ENCODE measurements around the gene GZMH.
"Not testable (repeated sequence)": the region's sequence is repeated elsewhere in the genome, so short reads cannot be mapped to it uniquely, and the experiment has no call there.

GZMH gene, protein sequence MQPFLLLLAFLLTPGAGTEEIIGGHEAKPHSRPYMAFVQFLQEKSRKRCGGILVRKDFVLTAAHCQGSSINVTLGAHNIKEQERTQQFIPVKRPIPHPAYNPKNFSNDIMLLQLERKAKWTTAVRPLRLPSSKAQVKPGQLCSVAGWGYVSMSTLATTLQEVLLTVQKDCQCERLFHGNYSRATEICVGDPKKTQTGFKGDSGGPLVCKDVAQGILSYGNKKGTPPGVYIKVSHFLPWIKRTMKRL
- 0 to 0.11 (median 0) reads per million in 3 experiments for total RNA-seq

DNA sequence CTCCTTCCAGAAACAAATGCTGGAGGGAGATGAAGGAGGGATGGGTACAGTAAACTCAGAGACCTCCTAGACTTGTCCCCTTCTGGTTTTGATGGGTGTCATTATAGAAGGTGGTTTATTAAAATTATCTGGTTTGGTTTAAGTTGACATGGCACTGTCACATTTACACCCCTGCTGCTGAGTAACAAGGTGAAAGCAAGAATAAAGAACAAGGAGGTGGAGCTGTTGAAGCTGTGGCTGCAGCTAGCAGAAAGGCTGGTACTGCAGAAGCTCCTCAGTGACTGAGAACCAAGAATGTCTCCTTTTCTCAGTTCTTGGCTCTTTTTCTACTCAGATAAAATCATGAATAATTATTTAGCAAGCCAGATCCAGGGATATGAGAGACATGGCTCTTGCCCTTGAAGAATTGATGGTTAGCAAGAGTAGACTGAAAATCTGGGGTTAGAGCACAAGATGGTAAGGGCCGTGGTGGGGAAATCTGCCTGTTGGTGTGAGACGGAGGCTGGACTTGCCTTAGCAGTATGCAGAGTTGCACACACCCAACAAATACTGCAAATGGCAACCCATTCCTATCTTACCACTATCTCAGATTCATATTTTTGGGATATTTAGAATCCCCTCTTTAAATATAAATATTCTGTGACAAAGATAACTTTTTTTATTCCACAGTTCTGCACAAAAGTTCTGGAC is at the start of gene GZMH:
TSS of gene GZMH (minus strand) at position 31 of the 690 bp plus-strand sequence. CDS start 72 bp downstream, outside the sequence.
- DNase-seq, result no peak

DNA sequence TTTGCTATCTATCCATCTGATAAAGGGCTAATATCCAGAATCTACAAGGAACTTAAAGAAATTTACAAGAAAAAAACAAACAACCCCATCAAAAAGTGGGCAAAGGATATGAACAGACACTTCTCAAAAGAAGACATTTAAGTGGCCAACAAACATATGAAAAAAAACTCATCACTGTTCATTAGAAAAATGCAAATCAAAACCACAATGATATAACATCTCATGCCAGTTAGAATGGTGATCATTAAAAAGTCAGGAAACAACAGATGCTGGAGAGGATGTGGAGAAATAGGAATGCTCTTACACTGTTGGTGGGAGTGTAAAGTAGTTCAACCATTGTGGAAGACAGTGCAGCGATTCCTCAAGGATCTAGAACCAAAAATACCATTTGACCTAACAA is 38.9 kb upstream of the GZMH start:
- not testable (repeated sequence) for DNase-seq

DNA sequence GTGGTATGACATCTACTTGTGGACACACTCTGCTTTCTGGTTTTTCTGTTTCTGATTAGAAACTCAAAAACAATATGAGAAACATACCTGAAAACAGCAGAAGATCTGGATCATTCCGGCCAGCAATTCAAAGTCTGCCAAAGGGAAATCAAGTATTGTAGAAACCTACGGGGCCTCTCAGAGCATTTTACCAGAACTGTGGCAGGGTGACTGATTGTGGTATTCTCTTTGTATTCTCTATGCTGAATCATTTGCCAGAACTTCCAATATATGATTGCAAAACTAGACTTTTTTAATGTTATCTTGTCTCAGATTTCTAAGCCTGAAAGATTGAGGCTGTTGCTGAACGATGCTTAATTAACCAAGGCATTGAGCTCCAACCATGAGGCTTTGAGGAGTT is 30.4 kb upstream of the GZMH start:
- DNase-seq, result no peak

DNA sequence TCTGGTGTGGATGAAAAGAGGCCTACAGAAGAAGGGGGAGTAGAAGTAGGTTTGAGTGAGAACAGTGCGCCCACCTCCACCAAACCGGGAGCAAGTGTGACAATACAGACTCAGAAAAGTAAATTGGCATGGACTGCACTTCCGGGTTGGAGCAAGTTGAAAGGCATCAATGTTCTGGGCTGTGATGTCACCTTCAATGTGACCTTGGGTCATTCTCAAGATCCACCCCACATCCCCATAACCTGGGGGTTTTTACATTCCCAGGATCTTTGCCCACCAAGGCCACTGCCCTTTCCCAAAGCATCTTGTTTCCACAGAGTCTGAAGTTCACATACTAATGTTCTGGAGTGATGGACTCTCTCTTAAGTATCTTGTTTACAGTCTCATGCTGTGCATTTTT is 29.8 kb upstream of the GZMH start:
- no peak for DNase-seq

DNA sequence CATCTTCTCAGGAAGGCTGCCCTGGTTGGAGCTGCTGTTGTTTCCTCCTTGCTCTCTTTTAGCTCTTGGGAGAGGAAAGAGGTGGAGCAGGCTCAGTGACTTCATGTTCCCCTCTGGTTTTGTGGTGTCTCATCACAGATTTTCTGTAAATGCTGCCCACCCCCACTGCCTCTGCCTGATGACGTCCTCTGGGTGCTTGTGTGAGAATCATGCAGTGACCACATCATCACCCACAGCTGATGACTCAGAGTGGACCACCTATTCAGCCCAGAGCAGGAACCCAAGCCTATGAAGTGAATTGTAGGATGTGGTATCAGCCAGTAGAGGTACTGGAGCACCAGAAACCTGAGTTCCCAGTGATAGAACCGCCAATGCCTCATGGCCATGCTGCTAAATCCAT is 24.7 kb upstream of the GZMH start, which contains the start of gene GZMB:
TSS of gene GZMB (minus strand) at position 33 of the 400 bp plus-strand sequence. CDS start at position 3, 30 bp downstream.
- DNase-seq, result no peak

DNA sequence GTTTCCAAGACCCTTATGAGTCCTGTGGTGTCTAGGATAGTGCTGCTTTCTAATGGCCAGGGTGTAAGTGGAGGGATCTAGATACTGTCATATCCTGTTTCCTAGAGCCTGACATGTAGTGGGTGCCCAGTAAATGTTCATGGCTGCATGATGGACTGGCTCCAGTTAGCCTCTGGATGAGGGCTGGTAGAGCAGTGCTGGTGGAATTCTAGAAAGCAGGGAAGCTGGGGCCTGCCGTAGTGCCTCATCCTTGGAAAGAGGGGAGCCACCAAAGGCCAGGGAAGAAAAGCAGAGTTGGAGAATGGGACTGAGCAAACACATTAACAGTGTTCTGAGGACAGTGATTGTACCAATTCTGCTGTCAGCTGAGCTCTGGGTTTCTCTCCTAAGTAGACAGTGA is 23.9 kb upstream of the GZMH start:
- no peak for DNase-seq

DNA sequence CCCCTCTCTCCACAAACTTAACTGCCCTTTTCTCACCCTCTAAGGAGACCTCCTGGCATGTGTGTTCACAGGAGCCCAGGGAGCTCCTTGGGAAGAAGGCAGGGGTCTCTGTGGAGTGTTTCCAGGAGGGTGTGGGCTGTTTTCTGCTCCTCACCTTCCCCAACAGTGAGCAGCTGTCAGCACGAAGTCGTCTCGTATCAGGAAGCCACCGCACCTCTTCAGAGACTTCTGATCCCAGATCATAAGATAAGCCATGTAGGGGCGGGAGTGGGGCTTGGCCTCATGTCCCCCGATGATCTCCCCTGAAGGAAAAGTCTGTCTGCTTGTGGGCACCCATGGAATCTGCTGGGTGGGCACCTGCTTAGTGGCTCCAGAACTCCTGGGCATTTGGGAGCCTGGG is 23.3 kb upstream of the GZMH start:
- DNase-seq, result no peak

DNA sequence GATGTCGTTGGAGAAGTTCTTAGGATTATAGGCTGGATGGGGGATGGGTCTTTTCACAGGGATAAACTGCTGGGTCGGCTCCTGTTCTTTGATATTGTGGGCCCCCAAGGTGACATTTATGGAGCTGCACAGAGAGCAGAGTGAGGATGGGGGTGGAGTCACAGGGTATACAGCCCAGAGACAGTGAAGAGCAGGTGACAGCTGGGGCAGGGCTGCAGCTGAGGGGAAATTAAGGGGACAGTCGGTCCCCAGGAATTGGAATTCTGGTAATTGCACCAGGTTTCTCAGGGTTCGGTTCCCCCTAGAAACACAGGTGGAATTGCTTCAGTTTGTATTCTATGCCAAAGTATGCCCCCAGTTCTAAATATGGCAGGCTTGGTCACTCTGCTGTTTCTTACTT is 22.9 kb upstream of the GZMH start:
- DNase-seq, result no peak

DNA sequence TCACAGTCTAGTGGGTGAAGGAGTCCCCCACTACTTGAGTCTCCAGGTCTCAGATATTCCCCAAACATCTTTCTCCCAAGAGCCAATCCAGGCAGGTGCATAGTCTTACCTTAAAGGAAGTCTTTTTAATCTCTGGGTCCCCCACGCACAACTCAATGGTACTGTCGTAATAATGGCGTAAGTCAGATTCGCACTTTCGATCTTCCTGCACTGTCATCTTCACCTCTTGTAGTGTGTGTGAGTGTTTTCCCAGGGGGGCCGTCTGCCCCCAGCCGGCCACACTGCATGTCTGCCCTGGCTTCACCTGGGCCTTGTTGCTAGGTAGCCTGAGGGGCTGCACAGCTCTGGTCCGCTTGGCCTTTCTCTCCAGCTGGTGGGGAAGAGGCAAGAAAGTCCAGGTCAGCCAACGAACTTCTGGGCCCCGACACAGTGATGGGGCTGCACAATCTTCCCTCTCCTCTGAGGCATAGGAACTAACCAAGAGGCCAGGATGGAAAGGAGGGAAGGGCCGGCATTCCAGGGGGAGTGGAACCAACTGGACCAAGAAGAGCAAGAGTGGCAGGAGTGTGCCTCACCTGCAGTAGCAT is 22.4 kb upstream of the GZMH start:
- DNase-seq, result no peak

DNA sequence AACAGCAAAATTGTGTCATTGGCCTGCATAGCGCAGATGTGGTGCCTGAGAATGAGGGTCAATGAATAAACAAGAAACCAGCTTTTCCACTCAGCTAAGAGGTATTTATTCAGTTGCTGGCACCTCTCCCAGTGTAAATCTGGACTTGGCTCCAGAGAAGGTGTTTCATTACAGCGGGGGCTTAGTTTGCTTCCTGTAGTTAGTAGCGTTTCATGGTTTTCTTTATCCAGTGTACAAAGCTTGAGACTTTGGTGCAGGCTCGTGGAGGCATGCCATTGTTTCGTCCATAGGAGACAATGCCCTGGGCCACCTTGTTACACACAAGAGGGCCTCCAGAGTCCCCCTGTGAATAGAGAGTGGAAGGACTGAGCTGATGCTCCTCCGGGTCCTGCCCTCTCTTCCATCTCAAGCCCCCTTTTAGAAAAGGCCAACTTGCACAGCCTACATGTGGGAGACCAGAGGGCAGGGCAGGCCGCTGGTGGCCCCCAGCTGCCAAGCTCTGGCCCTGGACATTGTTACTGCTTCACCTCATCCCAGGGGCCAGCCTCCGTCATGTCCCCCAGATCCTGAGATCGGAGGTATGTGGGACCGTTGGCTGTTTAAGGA is 21.5 kb upstream of the GZMH start:
- no peak for DNase-seq

DNA sequence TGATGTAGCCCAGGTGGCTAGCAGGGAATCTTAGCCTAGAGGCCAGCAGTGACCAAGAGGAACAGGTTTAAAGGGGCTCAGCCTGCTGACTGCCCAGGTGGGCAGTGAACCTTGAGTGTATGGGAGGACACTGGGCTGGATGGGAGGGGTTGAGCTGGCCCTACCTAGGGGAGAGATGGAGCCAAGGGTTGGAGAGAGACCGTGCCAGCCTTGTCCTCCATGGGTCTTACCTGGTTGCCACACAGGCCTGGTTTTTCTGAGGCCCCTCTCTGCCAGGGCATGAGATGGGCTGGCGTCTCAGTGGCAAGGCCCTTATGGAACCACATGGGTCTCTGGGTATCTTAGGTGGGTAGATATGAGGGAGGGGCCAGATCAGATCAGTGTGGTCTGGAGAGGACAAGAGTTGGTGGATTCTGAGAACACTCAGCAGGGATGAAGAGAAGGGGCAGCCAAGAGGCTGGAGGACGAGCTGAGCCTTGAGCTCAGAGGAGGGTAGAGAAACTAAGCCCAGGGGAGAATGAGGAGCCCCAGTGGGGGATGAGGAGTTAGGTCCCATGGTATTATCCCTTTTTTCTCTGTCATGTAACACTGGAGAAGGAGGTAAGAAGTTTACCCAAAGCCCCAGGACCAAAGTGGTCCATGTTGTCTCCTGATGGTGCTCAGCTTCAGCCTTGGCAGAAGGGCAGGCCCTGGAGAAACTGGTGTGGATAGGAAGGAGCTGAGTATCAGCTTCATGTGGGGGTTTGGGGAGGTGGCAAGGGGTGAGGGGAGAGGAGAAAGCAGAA is 20.8 kb upstream of the GZMH start:
- no peak for DNase-seq

DNA sequence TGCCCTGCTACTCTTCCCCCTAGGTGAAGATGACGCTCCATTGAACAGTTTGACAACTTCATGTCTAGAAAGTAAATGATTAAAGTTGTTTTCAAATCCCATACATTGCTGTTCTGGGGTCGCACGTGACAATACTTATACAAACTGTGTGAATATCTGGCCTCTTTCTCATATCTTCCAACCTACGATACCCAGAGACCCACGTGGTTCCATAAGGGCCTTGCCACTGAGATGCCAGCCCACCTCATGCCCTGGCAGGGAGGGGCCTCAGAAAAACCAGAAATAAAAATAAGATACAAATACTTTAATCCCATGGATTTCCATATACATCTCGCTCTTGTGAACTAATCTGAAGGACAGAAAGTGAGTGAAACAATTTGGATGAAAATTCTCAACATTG is 20.0 kb upstream of the GZMH start:
- DNase-seq, result no peak

DNA sequence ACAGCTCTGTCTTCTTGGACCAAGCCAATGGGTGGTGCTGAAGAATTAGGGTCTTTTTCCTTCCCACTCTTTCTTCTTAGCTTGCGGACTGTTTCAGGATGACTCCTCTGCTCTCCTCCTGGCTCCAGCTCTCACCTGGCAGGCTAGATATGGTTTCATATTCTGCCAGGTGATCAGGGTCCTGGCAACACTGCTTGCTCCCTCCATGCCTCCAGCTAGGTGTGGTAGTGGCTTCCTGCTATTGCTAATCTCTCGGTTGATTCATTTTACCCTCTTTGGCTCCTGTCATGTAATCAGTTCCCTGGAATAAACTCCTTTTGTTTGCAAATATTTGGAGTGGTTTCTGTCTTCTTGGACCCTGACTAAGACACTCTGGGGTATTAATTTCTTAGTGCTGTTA is 4.3 kb upstream of the GZMH start:
- DNase-seq, result no peak

DNA sequence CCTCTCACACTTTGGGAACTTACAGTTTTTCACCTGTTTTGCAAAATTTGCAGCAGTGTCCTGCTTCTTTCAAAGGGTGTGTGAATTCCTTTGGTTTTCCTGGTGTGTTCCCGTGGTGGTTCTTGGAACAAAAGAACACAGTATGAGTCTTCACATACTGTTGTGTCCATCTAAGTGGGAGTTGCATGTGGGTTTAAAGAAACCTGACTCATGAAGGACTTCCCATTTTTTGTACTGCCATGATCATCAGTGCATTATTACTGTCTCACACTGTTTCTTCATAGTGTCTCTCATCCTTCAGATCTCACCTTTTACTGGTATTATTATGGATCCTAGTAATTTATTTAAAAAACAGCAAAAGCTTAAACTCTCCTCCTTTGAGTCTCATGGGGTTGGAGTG is 3.8 kb upstream of the GZMH start:
- no peak for DNase-seq

DNA sequence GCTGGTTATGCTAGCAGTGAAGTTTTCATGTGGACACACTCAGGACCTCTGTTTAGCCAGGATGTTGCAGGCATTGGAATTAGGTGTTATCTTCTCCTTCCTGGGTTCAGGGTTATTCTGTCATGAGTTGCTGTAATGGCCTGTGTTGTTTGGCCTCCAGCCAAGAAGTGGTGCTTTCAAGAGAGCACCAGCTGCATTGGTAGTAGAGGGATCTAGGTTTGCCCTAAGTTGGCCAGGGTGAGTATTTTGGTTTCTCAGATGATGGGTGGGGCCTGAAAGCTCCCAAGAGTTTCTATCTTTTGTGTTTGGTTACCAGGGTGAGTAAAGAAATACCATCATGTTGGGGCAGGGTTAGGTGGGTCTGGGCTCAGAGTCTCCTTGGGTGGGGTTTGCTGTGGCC is 2.7 kb upstream of the GZMH start:
- DNase-seq, result no peak

DNA sequence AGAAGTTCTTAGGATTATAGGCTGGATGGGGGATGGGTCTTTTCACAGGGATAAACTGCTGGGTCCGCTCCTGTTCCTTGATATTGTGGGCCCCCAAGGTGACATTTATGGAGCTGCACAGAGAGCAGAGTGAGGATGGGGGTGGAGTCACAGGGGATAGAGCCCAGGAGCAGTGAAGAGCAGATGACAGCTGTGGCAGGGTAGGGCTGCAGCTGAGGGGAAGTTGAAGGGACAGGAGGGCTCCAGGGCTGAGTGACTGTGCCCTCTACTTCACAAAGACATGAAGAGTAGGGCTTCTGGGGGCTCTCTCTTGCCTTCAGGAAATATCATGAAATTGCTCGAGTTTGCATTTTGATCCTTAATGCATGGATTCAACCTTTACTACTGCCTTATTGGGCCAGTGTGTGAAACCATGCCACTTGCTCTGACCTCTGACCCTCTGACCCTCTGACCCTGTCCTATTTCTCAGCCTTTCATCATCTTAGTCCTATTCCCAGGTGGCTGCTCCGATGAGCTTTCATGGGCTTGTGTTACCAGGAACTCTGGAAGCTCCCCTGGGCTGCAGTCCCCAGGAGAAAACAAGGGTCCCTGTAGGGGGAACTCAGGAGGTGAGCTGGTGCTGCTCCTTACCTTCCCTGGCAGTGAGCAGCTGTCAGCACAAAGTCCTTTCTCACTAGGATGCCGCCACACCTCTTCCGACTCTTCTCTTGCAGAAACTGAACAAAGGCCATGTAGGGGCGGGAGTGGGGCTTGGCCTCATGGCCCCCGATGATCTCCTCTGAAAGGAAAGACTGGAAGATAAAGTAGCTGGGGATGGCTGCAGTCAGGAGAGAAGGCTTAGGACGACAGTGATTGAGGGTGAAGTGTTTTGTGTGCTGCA is 1.6 kb downstream of the GZMH start:
- no peak for DNase-seq

DNA sequence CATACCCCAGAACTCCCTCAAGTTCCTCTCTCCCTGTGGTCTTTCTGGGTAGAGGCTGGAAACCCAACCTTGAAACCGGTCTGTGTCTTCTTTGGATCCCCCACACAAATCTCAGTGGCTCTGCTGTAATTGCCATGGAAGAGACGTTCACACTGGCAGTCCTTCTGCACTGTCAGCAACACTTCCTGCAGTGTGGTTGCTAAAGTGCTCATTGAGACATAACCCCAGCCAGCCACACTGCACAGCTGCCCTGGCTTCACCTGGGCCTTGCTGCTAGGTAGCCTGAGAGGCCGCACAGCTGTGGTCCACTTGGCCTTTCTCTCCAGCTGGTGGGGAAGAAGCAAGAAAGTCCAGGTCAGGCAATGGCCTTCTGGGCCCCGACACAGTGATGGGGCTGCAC is 2.4 kb downstream of the GZMH start:
- no peak for DNase-seq

DNA sequence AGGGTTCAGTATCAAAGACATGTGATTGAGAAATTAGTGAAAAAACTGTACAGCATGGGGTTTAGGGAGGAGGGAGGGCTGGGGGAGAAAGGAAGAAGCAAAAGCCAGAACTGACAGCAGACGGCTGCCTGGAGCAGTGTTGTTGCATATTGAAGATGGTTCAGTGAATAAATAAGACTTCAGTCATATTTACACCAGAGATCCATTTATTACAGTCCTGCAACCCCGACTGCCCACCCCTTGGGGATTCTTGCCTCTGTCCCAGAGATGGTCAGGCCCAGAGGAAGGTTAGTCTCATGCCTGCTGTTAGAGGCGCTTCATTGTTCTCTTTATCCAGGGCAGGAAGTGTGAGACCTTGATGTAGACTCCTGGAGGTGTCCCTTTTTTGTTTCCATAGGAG is 3.2 kb downstream of the GZMH start:
- no peak for DNase-seq

DNA sequence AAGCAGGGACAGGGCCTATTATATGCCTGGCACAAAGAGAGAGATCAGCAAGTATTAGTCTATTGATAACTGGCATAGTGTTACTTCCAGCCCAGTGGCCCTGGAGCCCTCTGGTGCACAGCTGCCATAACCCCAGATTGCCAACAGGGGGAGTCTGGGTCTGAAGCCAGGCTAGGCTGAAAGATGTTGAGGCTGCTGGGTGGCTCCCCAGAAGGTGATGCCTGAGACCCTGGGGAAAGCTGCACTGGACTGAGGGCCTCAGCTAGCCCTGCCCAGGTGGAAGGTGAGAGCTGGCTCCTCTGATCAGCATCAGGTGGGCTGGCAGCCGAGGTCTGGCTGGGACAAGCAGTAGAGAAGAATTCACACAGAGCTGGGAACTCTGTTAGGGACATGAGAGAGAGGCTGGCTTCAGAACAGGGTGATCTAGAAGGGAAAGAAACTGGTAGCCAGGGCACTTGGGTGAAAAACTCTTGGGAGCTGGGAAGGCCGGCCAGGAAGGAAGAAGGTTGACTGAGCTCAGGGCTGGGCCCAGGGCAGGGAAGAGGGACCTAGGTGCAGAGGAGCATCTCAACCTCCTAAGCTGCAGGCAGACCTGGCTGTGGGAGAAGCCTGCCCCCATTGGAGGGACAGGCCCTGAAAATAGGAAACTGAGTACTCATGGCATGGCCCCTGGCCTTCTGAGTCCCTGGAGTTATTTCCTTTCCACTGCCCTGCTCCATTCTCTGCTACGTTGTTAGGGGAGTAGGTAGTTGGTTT is 3.9 kb downstream of the GZMH start:
- DNase-seq, result peak; percentile 31

DNA sequence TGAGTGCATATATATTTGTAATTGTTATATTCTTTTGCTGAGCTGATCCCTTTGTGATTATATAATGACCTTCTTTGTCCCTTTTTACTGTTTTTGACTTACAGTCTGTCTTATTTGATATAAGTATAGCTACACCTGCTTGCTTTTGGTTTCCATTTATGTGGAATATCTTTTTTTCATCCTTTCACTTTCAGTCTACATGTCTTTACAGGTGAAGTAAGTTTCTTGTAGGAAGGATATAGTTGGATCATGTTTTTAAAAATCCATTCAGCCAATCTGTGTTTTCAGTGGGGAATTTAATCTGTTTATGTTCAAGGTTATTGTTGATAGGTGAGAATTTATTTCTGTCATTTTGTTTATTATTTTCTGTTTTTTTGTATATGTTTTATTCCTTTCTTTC is 12.1 kb downstream of the GZMH start:
- DNase-seq, result no peak
